Fibroblast of pulmonary artery (primary cell): Measurements from ENCODE around the gene SH3D21.
A peak's percentile ranks its signal among the peaks of the same experiment; 100 is the strongest.

Source experiments
- DNase-seq: peaks from one replicate; pipeline ENCODE4 v3.0.0-alpha.2; 2010; ENCODE audit warnings: low read depth
- H3K4me3 ChIP-seq: replicated peaks from 2 replicates; pipeline ENCODE4 v1.5.1; 2011; ENCODE audit warnings: low read depth, mild to moderate bottlenecking, control low read depth, low read length, moderate library complexity
- TF ChIP-seq, protein P1 (sequence below): IDR thresholded peaks from 2 replicates; pipeline ENCODE4 v1.5.1; 2011; ENCODE audit warnings: mild to moderate bottlenecking, control low read depth, low read length, inconsistent platforms; ENCODE audit errors: missing control alignments

Gene SH3D21

DNA sequence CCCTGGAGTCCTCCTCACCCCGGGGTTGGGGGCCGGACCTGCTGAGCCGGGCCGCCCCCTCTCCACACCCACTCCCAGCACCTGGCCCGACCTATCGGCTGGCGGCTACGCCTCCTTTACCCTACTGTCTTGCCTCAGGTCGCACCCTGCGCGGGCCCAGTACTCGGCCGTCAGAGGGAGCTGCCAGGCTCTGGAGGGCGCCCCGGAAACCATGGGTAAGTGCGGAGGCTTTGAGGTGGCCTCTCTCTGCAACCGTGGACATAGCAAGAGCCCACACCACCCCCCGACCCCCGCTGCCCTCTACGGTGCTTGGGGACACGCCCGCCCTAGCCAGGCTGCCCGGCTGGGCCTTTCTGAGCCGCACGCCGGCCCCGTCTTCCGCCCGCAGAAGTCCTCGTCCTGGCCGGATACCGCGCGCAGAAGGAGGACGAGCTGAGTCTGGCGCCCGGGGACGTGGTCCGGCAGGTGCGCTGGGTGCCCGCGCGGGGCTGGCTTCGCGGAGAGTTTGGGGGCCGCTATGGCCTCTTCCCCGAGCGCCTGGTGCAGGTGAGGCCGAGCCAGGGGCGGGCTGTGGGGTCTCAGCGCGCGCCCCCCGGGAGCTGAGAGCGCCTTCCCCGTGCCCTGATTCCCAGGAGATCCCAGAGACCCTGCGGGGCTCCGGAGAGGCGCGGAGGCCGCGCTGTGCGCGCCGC lies at the start of gene SH3D21:
SH3D21 (plus strand) TSS at position 159 of the 692 bp plus-strand sequence; CDS start at position 212, 53 bp downstream.
- peak within 1 kb of the TSS; percentile 53 for H3K4me3 ChIP-seq
- TF ChIP-seq, protein P1, sequence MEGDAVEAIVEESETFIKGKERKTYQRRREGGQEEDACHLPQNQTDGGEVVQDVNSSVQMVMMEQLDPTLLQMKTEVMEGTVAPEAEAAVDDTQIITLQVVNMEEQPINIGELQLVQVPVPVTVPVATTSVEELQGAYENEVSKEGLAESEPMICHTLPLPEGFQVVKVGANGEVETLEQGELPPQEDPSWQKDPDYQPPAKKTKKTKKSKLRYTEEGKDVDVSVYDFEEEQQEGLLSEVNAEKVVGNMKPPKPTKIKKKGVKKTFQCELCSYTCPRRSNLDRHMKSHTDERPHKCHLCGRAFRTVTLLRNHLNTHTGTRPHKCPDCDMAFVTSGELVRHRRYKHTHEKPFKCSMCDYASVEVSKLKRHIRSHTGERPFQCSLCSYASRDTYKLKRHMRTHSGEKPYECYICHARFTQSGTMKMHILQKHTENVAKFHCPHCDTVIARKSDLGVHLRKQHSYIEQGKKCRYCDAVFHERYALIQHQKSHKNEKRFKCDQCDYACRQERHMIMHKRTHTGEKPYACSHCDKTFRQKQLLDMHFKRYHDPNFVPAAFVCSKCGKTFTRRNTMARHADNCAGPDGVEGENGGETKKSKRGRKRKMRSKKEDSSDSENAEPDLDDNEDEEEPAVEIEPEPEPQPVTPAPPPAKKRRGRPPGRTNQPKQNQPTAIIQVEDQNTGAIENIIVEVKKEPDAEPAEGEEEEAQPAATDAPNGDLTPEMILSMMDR: no peak
- DNase-seq: no peak

DNA sequence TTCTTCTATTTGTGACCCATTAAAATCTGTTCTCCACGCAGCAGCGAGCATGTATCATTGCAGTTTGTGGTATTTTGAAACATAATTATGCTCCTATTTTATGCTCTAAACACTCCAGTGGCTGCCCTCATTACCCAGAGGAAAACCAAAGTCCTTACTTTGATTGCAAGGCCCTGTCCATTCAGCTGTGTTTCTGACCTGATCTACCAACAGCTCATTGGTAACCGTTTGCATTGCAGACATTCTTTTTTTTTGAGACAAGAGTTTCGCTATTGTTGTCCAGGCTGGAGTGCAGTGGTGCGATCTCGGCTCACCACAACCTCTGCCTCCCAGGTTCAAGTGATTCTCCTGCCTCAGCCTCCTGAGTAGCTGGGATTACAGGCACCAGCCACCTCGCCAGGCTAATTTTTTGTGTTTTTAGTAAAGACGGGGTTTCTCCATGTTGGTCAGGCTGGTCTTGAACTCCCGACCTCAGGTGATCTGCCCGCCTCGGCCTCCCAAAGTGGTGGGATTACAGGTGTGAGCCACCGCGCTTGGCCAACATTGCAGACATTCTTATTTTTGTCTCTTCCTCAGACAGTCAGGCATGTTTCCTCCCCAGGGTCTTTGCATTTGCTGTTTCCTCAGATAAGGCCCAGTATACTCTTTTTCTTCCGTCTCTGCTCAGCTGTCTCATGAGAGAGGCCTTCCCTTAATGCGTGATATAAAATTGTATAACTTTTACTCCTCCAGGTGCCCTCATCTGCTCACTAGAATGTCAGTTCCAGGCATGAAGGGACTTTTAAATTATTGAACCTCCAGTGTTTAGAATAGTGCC lies 49.4 kb upstream of the SH3D21 start:
- H3K4me3 ChIP-seq: no peak overlapping the region
- DNase-seq: no peak
- TF ChIP-seq, protein P1: no peak

DNA sequence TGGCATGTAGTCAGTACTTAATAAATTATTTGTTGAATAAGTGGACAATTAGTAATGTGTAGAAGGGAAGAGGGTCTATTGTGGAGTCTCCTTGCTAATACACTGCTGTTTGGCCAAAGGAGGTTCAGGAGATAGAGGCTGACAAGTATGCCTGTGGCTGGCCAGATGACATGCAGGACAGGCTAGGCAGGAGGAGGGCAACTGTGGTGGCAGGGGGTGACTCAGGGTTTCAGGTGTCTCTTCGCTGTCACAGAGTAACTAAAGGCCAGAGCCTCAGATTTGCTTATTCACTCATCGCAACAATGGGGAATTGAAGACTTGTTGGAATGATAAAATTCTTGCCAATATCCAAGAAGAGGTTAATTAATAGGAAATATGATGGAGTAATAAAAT lies 48.8 kb upstream of the SH3D21 start:
- TF ChIP-seq, protein P1: no peak
- no peak for DNase-seq
- no peak overlapping the region for H3K4me3 ChIP-seq

DNA sequence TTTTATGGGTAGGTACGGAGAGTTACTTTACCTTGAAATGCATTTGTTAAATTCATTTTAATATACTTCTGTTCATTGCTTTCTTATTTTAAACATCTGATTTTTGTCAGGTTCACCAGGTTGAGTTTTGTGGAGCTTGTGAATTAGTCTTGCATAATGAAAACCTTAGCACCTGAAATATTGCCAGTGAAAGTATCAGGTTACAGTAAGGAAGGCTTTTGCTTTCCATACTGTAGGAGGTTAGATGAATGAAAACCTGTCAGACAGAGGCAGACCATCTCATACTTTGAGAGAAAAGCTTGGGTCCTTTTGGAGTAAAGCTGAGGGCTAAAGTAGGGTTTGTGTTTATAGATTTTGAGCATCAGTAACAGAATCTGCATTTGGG lies 47.2 kb upstream of the SH3D21 start:
- TF ChIP-seq, protein P1: no peak
- no peak overlapping the region for H3K4me3 ChIP-seq
- DNase-seq: no peak

DNA sequence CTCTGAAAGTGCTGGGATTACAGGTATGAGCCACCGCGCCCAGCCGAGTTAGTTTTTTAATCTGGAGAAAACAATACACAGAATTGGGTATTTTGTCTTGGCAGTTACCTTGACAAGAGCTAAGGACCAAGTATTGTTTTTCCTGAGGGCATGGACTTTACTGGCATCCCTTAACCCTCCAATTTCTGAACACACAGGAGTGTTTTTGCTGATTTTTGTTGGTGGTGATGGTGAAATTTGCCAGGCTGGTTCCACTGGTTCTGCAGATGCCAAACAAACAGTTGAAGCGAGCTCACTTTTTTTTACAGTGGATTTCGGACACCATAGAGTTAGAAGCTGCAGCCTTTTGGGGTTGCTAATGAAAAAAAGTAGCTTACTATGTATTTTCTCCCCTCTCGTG lies 37.2 kb upstream of the SH3D21 start:
- no peak for DNase-seq
- TF ChIP-seq, protein P1: no peak
- no peak overlapping the region for H3K4me3 ChIP-seq

DNA sequence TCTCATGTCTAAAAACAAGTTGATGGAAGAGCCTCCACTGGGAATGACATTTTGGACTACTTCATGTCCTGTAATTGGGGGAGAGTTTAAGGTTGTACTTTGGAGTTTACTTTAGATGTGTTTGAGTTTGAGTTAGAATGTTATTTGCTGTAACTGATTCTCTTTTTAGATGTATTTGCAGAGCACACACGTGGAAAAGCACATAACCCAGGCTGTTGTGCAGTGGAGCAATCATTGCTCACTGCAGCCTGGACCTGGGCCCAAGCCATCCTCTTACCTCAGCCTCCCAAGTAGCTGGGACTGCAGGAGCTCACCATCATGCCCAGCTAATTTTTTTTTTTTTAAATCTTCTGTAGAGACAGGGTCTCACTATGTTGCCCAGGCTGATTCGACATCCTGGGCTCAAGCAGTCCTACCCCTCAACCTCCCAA lies 36.7 kb upstream of the SH3D21 start:
- no peak overlapping the region for H3K4me3 ChIP-seq
- DNase-seq: peak; percentile 34
- TF ChIP-seq, protein P1: no peak
